ENCODE data around the gene TOMT.

The TOMT gene

GRCh38 chr11:72088076-72088808 is 17.5 kb upstream of the TOMT start:
- no peak for DNase-seq (ENCODE audit: low spot score)

DNA sequence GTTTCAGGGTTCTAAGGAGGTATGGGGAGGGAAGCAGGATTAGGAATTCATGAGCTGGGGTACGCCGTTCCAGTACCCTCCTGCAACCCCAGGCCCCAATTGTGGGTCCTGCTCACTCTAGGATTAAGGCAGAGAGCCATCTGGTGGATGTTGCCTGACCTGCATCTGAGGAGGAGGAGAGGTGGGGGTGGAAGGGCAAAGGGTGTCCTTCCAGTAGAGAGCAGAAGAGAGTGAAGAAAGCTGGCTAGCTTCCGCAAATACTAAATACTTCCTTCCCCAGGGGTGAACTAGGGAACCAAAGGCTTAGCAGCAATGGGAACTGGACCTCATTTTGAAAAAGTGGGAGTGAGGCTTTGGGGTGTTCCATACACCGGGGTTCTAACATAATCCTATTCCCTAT is 14.4 kb upstream of the TOMT start:
- peak; percentile 49 for DNase-seq (ENCODE audit: low spot score)

- no peak for DNase-seq (ENCODE audit: low spot score)
These were observed 7.0 kb upstream of the TOMT start for GRCh38 chr11:72098741-72099140.

DNA sequence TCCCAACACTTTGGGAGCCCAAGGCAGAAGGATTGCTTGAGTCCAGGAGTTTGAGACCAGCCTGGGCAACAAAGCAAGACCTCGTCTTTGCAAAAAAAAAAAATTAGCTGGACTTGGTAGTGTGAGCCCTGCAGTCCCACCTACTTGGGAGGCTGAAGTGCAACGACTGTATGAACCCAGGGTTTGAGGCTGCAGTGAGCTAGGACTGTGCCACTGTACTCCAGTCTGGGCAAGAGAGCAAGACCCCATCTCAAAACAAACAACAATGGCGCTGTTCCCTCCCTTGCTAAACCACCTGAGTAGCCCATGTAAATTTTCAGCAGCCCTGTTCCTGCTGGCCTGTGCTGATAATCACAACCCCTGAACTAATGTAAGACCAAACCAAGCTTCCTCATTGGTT is 5.7 kb upstream of the TOMT start:
- DNase-seq (ENCODE audit: low spot score), result no peak

DNA sequence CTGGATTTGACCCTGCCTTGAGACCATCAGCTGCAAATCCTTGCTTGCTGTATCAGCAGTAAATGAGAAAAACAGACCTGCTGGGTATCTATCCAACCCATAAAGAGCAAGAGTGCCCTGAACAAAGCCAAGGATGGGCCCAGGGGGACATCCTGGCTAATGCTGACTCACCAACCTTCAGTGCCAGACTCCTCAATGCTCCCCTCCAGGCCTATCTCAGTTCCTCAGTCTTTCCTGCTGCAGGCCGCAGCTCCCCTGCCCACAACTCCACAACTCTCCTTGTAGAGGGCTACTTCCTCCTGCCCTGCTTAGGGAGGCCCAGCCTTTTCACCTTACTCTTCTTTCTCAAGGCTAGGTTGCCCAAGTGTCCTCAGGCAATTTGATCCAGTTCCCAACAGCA is 5.3 kb upstream of the TOMT start:
- DNase-seq (ENCODE audit: low spot score), result no peak

- DNase-seq (ENCODE audit: low spot score), result no peak
These were observed 3.6 kb upstream of the TOMT start for GRCh38 chr11:72102162-72102561.

DNA sequence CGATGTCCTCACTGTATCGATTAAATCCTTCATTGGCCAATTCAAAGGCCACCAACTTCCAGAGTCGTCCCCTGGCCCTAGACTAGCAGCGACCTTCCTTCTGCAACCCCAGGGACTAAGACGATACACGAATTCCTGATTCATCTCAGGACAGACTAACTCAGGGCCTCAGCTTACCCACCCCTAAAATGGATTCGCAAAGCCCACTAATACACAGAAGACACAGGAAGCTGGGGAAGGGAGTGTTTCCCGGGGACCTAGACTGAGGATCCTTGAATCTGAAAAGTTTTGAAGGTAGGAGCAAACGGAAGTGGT is 3.1 kb upstream of the TOMT start:
- DNase-seq (ENCODE audit: low spot score), result no peak

- DNase-seq (ENCODE audit: low spot score), result peak; percentile 74
These were observed 2.6 kb upstream of the TOMT start, which contains the start of gene LAMTOR1 for GRCh38 chr11:72102946-72103753. Gene LAMTOR1, minus strand, starts transcription at chr11:72103297. Its CDS starts 73 bp downstream, at chr11:72103224.

GRCh38 chr11:72103754-72104167 is 2.0 kb upstream of the TOMT start:
- DNase-seq (ENCODE audit: low spot score), result no peak

GRCh38 chr11:72111300-72112142 is 5.8 kb downstream of the TOMT start:
- no peak for DNase-seq (ENCODE audit: low spot score)

DNA sequence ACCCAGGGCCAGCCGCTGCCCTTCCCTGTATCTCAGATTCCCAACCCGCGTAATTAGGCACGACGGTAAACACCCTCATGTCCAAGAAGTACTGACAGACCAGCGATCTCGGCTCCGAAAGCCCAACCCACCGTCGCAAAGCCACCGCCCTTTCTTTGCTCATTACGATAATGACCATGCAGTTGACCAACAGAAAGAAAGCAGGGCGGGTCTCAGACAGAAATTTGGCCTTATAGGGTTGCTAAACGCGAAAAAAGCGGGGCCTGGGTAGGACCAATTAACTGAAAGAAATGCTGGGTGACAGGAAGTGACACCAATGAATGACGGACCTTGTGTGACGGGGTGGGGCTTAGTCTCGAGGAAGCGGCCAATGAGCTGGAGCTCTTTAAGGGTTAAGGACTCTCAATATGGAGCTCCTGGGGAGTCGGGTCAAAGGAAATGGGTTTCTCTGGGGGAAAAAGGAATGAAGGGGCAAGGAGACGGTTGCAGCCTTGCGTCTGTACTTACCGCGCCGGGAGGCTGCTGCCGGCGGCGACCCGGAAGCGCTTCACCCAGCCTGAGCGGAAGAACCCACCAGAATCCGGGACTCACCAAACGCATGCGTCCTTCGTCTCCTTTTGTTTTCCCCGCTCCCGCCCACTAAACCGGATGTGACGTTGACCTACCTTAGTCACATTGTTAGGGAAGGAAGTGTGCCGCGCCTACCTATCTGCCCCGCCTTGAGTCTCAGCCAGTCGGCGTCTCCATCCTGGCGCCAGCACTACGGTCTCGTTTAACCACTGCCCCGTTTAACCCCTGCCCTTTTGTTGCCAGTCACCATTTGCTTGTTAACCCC is 6.6 kb downstream of the TOMT start, which contains the start of gene ANAPC15:
Gene ANAPC15, minus strand, starts transcription at position 553 of the 835 bp plus-strand sequence. CDS start 1,419 bp downstream, outside the sequence.
- peak; percentile 72 for DNase-seq (ENCODE audit: low spot score)

- no peak for DNase-seq (ENCODE audit: low spot score)
These were observed 7.5 kb downstream of the TOMT start for GRCh38 chr11:72112978-72113808.

- DNase-seq (ENCODE audit: low spot score), result no peak
These were observed 8.8 kb downstream of the TOMT start for GRCh38 chr11:72114570-72114969.

DNA sequence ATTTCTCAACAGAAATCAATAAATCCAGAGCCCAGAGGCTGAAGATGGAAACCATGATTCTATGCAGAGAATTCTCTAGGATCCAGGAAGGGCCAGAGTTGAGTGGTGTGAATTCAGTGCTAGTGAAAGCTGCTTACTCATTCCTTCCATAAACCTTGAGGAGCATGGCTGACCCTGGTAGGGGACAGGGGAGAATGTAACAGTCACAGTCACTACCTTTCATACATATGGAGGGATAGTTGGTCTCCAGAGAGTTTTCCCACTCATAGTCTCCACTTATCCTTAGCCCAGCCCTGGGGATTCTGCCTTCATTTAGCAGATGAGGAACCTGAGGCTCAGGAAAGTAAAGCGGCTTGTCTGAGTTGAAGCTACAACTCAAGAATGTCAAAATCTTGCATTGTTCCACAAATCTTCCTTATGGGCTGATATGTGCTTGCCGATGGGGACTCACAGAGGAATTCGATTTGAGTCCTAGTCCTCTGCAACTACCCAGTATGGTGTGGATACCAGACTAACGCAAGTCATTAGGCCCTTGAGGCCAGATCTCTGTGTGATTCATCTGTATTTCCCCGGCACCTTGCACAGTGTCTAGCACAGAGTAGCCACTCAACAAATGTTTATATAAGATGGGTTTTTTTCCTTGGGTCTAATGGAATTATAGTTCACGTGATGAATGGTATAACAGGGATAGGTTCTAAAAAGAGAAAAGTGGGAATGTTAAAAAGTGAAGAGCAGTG is 10.5 kb downstream of the TOMT start:
- no peak for DNase-seq (ENCODE audit: low spot score)

- DNase-seq (ENCODE audit: low spot score), result no peak
These were observed 13.5 kb downstream of the TOMT start for GRCh38 chr11:72119198-72119597.

DNA sequence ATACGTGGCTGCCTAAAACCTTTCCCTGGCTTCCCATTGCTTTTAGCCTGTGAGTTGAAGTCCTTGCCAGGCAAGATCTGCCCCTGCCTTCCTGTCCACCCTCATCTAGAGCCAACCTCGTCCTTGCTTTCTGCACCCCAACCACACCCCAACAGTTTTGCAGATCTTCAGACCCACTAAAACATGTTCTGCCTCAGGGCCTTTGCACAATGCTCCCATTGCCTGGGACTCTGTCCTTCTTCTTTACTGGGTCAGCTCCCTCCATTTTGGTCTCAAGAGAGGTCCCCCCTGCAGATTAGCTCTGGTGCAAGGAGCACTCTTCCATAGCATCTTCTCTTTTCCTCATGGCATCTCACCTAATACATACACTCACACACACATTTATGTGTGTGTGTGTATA is 15.2 kb downstream of the TOMT start:
- no peak for DNase-seq (ENCODE audit: low spot score)

DNA sequence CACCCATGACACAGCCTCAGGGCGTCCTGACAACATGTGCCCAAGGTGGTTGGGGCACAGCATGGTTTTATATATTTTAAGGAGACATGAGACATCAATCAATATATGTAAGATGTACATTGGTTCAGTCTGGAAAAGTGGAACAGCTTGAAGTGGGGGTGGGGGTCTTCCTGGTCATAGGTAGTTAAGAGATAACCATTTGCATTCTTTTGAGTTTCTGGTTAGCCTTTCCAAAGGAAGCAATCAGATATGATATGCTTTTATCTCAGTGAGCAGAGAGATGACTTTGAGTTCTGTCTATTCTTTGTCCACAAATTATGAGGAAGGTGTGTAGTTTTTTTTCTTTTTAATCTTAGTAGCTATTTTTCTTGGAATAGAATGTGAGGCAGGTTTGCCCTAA is 16.9 kb downstream of the TOMT start:
- no peak for DNase-seq (ENCODE audit: low spot score)

- DNase-seq (ENCODE audit: low spot score), result no peak
These were observed 17.5 kb downstream of the TOMT start for GRCh38 chr11:72123117-72123653.

- DNase-seq (ENCODE audit: low spot score), result no peak
These were observed 18.3 kb downstream of the TOMT start for GRCh38 chr11:72124046-72124445.

DNA sequence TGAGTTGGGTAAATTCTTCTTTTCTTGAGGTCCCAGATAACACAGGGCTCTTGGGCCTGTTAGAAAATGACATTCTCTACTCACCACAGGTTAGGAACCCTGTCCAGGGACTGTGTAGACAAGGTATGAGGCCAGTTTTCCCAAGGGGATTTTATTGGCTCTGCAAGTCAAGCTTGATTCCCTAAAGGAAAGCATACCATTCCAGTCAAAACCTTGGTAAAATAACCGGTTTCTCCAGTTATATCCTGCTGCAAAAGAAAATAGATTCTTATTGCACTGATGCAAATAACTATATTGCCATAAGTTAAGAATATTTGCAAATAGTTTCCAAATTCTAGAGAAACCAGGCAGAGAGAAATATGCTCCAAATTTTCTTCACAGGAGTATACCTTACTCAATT is 20.2 kb downstream of the TOMT start:
- no peak for DNase-seq (ENCODE audit: low spot score)

Measured in HuH-7.5 (cell line).